ENCODE data around the gene TEX53.

The TEX53 gene

DNA sequence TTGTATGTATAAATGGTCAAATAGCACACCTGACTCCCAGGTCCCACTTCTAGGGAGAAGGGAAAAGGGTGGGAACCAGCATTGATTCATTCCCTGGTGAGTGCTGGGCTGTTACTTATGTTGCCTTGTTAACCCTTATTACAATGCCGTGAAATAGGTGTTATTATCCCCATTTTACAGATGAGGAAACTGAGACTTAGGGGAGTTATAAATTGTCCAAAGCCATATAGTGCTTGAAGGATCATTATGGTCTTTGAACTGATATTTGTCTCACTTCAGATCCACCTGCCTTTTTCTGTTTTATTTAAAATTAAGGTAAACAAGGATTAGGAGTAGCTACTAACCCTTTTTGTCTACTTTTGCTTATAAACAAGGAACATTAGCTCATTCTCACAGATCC lies 30.1 kb downstream of the TEX53 start:
- Histone ChIP-seq H3K27me3 (ENCODE audit: insufficient read depth, low read length, poor library complexity, severe bottlenecking) (no peaks in the 10 kb centered on the region), H3K4me2 (ENCODE audit: low read depth, low read length, poor library complexity, severe bottlenecking) (no peak overlapping the region), H3K4me1 (ENCODE audit: insufficient read depth, low read length, poor library complexity, severe bottlenecking) (no peaks in the 10 kb centered on the region), H3K9me3 (ENCODE audit: insufficient read depth, low read depth, low read length) (no peaks in the 10 kb centered on the region), H2AFZ (ENCODE audit: low read length) (no peak overlapping the region), H3K4me3 (ENCODE audit: low read length, poor library complexity, severe bottlenecking) (no peak overlapping the region), H3K9ac (ENCODE audit: low read depth, low read length, poor library complexity, severe bottlenecking) (no peak overlapping the region), H3F3A (ENCODE audit: low read depth) (no peaks in the 10 kb centered on the region), H3K9me2 (replicated peaks; ENCODE audit: low read depth, low read length) (no peaks in the 10 kb centered on the region), H3K79me2 (ENCODE audit: insufficient read depth, low read length) (no peaks in the 10 kb centered on the region), H4K20me1 (ENCODE audit: insufficient read depth, low read length, poor library complexity, severe bottlenecking) (no peaks in the 10 kb centered on the region), H3K36me3 (ENCODE audit: insufficient read depth, low read length) (peaks cover 65% of the 10 kb centered on the region; the same call in 1 of the 2 replicates)
- TF ChIP-seq, protein P1, sequence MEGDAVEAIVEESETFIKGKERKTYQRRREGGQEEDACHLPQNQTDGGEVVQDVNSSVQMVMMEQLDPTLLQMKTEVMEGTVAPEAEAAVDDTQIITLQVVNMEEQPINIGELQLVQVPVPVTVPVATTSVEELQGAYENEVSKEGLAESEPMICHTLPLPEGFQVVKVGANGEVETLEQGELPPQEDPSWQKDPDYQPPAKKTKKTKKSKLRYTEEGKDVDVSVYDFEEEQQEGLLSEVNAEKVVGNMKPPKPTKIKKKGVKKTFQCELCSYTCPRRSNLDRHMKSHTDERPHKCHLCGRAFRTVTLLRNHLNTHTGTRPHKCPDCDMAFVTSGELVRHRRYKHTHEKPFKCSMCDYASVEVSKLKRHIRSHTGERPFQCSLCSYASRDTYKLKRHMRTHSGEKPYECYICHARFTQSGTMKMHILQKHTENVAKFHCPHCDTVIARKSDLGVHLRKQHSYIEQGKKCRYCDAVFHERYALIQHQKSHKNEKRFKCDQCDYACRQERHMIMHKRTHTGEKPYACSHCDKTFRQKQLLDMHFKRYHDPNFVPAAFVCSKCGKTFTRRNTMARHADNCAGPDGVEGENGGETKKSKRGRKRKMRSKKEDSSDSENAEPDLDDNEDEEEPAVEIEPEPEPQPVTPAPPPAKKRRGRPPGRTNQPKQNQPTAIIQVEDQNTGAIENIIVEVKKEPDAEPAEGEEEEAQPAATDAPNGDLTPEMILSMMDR (conservative IDR thresholded peaks at IDR 0.05; ENCODE audit: low read length) = no peak
- TF ChIP-seq EZH2phosphoT487 (IDR thresholded peaks at IDR 0.05; ENCODE audit: borderline replicate concordance) = no peak

DNA sequence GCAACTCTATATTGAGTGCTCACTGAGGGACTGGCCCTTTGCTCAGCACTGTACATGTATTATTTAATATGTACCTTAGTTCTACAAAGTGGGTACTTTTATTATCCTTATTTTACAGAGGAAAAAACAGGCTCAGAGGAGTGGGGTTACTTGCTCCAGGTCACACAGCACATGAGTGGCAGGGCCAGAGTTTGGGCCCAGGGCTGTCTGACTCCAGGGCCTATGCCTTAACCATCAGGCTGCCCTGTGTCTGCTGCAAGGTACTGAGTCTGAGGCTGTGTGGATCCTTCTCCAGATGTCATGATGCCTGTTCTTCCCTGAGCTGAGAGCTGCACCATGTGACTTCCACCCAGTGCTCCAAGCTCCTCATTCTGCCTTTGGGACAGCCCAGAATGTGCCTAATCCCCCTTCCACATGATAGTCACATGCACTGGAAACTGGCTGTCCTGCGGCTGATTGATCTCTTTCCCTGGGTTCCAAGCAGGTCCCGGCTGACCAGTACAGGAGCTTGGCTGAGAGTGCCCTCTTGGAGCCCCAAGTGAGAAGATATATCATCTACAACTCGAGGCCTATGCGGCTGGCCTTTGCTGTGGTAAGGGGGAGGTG lies 31.1 kb downstream of the TEX53 start:
- peaks cover 57% of the 10 kb centered on the region; the same call in 1 of the 2 replicates for H3K36me3 ChIP-seq (ENCODE audit: insufficient read depth, low read length)
- TF ChIP-seq, protein P1 (conservative IDR thresholded peaks at IDR 0.05; ENCODE audit: low read length) = no peak
- TF ChIP-seq EZH2phosphoT487 (IDR thresholded peaks at IDR 0.05; ENCODE audit: borderline replicate concordance) = no peak
- H3K79me2 ChIP-seq (ENCODE audit: insufficient read depth, low read length) = peaks cover 4% of the 10 kb centered on the region; the same call in 1 of the 2 replicates
- no peaks in the 10 kb centered on the region for H3F3A ChIP-seq (ENCODE audit: low read depth)
- H3K27me3 ChIP-seq (ENCODE audit: insufficient read depth, low read length, poor library complexity, severe bottlenecking) = no peaks in the 10 kb centered on the region
- H3K9me3 ChIP-seq (ENCODE audit: insufficient read depth, low read depth, low read length) = no peaks in the 10 kb centered on the region
- no peak overlapping the region for H2AFZ ChIP-seq (ENCODE audit: low read length)
- no peaks in the 10 kb centered on the region for H4K20me1 ChIP-seq (ENCODE audit: insufficient read depth, low read length, poor library complexity, severe bottlenecking)
- H3K9me2 ChIP-seq (replicated peaks; ENCODE audit: low read depth, low read length) = no peaks in the 10 kb centered on the region
- no peak overlapping the region for H3K4me2 ChIP-seq (ENCODE audit: low read depth, low read length, poor library complexity, severe bottlenecking)
- no peak overlapping the region for H3K9ac ChIP-seq (ENCODE audit: low read depth, low read length, poor library complexity, severe bottlenecking)
- no peaks in the 10 kb centered on the region for H3K4me1 ChIP-seq (ENCODE audit: insufficient read depth, low read length, poor library complexity, severe bottlenecking)
- no peak overlapping the region for H3K4me3 ChIP-seq (ENCODE audit: low read length, poor library complexity, severe bottlenecking)

DNA sequence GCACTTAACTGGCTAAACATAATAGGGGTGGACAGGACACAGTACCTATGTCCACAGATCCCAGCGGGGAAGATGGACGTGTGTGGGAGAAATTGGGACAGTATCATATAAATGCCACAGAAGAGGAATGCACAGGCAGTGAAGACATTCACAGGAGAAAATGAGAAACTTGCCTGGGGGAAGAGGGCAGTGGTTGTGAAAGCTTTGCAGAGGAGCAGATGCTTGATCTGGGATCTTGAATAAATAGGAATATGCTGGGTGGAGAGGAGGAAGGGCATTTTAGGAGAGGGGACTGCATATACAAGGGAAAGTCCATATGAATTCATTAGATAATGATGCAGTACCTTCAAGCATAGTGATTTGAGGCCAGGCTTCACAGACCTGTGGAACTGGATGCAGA lies 32.9 kb downstream of the TEX53 start:
- TF ChIP-seq, protein P1 (conservative IDR thresholded peaks at IDR 0.05; ENCODE audit: low read length) = no peak
- TF ChIP-seq EZH2phosphoT487 (IDR thresholded peaks at IDR 0.05; ENCODE audit: borderline replicate concordance) = no peak
- H4K20me1 ChIP-seq (ENCODE audit: insufficient read depth, low read length, poor library complexity, severe bottlenecking) = no peaks in the 10 kb centered on the region
- H3K79me2 ChIP-seq (ENCODE audit: insufficient read depth, low read length) = peaks cover 4% of the 10 kb centered on the region; the same call in 1 of the 2 replicates

More for the DNA sequence above, 32.9 kb downstream of the TEX53 start:
- Histone ChIP-seq H3K4me3 (ENCODE audit: low read length, poor library complexity, severe bottlenecking) (no peak overlapping the region), H3K9ac (ENCODE audit: low read depth, low read length, poor library complexity, severe bottlenecking) (no peak overlapping the region), H3K9me3 (ENCODE audit: insufficient read depth, low read depth, low read length) (no peaks in the 10 kb centered on the region), H3K27me3 (ENCODE audit: insufficient read depth, low read length, poor library complexity, severe bottlenecking) (no peaks in the 10 kb centered on the region), H3K36me3 (ENCODE audit: insufficient read depth, low read length) (peaks cover 38% of the 10 kb centered on the region; the same call in 1 of the 2 replicates), H3K4me1 (ENCODE audit: insufficient read depth, low read length, poor library complexity, severe bottlenecking) (no peaks in the 10 kb centered on the region), H3F3A (ENCODE audit: low read depth) (no peaks in the 10 kb centered on the region), H2AFZ (ENCODE audit: low read length) (no peak overlapping the region), H3K9me2 (replicated peaks; ENCODE audit: low read depth, low read length) (no peaks in the 10 kb centered on the region), H3K4me2 (ENCODE audit: low read depth, low read length, poor library complexity, severe bottlenecking) (no peak overlapping the region)
